Left ventricle myocardium superior (tissue), 1 donor: Measurements from ENCODE around the gene CAPN13. TPM values are rescaled to one million over a fixed set of nuclear protein-coding genes. Genes with fewer than 3 reads are reported as not detected.
A peak's percentile ranks its signal among the peaks of the same experiment; 100 is the strongest.

Experiments
- ATAC-seq: fragments of 200-7000 bp; cut with Tn5 transposase; one replicate; pipeline ENCODE4 v1.9.1; 2020; ENCODE audit warnings: mild to moderate bottlenecking, moderate library complexity
- DNase-seq: peaks from one replicate; pipeline ENCODE4 v3.0.0-alpha.2; 2020
- intact Hi-C: fragments of 100-400 bp; cut with micrococcal nuclease; formaldehyde crosslinking; loops from one replicate; pipeline ENCODE4 v1.11.0; 2022
- total RNA-seq: library from RNA; stranded (reverse); fragmentation: NEBNext Ultra II Directional; extraction: Animal tissue kit (Norgen Biotek cat#: 25700); gene quantifications from one replicate; pipeline ENCODE4 v1.2.1, GENCODE V29; 2021
- donor health status: DM: no; HTN: yes; CAD: no; lungs with severe emphysema.

The CAPN13 gene
- total RNA-seq, 1 donor from 2014 or later: not detected

DNA sequence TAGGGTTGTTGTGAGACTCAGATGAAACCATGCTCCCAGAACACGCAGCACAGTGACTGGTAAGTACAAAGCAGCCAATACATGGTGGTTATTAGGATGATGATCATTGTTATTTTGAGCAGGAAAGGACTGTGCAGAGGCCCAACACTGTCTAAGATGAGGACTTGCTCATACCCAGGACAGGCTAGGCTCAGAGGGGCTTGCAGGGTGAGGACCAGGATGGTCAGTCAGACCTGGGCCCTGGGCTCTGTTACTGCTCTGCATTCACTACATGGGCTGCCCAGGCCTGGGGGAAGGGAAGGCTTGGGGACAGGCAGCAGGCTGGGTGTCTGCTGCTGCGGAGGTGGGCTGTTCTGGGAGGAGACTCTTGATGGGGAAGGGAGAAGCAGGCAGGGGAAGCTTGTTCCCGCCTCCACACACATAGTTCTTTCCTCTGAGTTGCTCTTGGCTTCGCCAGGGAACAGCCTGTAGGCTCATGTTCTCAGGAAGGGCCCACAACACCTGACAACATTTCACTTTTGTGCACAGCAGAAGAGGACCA lies 17.5 kb downstream of the CAPN13 start:
- DNase-seq (no peak), ATAC-seq (no peak)
- intact Hi-C loops: no loop called here

- no peak for DNase-seq
- no peak for ATAC-seq
- intact Hi-C loops: no loop called here
Measured at GRCh38 chr2:30786923-30787685, 20.1 kb downstream of the CAPN13 start.

GRCh38 chr2:30784682-30785081 lies 22.6 kb downstream of the CAPN13 start:
- intact Hi-C loops: no loop called here
- no peak for DNase-seq
- ATAC-seq: no peak

DNA sequence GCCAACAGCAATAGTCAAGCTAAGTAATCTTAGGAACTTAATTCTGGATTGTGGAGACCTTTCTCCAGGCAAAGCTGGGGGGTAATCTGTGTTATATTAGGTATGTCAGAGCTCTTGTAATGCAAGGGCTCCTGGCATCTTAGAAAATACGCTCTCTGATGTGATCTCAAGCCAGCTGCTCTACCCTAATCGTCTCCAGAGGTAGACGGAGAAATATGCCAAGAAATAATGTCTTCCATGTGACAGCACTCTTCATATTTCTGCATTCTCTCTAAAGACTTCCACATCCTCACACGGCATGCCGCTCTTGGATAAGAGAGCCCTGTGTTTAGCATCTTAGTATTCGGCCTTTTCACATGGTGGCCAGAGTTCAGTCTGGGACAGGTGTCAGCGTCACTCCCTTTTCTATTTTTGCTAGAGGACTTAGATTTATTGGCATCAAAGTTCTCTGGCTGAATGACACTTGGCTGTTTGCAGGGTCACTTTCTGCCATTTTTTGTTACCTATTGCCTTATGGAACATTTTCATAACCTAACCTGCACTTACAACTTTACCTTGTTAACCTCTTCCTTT lies 25.2 kb downstream of the CAPN13 start:
- intact Hi-C loops: no loop called here
- peak; percentile 81 for ATAC-seq

DNA sequence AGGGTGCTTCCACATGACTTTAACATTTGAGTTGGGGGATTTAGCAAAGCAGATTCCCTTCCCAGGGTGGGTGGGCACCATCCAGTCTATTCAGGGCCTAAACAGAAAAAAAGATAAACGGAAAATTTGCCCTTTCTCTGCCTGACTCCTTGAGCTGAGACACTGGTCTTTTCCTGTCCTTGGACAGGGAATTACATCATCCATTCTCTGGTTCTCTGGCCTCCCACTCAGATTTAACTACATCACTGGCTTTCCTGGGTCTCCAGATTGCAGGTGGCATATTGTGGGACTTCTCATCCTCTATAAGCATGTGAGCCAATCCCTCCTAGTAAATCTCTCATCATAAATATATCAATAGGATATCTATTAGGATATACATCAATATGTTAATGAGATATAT lies 25.8 kb downstream of the CAPN13 start:
- no peak for DNase-seq
- intact Hi-C loops: no loop called here
- no peak for ATAC-seq

More for the DNA sequence above, 25.2 kb downstream of the CAPN13 start:
- no peak for DNase-seq

DNA sequence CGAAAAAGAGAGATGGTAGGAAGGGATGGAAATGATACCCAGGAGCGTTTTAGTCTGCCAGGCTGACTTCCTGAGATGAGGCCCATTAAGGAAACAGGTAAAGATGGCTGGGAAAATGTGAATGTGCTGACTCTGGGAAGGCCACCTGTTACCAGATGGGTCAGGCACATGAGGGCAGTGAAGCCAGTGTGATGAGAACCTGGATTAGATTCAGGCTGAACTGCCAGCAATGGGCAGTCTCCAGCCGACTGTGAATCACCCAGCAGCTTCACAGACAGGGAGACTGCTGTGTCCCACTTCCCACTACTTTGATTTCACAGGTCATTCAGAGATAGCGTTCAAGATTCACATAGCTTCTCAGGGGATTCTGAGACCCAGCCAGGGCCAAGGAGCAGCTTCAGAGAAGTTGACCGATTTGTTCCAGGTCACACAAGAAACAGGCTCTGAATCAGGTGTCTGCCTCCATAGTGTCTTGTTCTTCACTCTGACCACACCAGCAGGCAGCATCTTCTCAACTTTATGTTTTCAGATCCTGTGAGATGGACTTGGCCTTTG lies 26.4 kb downstream of the CAPN13 start:
- ATAC-seq (no peak), DNase-seq (no peak)
- intact Hi-C loops: no loop called here

GRCh38 chr2:30778611-30779010 lies 28.6 kb downstream of the CAPN13 start:
- no peak for DNase-seq
- intact Hi-C loops: no loop called here
- ATAC-seq: no peak

GRCh38 chr2:30777661-30778505 lies 29.4 kb downstream of the CAPN13 start:
- ATAC-seq (no peak), DNase-seq (no peak)
- intact Hi-C loops: no loop called here

GRCh38 chr2:30776831-30777635 lies 30.2 kb downstream of the CAPN13 start:
- ATAC-seq: no peak

GRCh38 chr2:30775833-30776232 lies 31.4 kb downstream of the CAPN13 start:
- intact Hi-C loops: no loop called here
- ATAC-seq: no peak
- DNase-seq: no peak

More at GRCh38 chr2:30776831-30777635, 30.2 kb downstream of the CAPN13 start:
- intact Hi-C loops: no loop called here
- no peak for DNase-seq

GRCh38 chr2:30772021-30772705 lies 35.1 kb downstream of the CAPN13 start:
- DNase-seq: no peak
- no peak for ATAC-seq
- intact Hi-C loops: no loop called here

GRCh38 chr2:30770816-30771576 lies 36.2 kb downstream of the CAPN13 start:
- DNase-seq (no peak), ATAC-seq (no peak)
- intact Hi-C loops: no loop called here

DNA sequence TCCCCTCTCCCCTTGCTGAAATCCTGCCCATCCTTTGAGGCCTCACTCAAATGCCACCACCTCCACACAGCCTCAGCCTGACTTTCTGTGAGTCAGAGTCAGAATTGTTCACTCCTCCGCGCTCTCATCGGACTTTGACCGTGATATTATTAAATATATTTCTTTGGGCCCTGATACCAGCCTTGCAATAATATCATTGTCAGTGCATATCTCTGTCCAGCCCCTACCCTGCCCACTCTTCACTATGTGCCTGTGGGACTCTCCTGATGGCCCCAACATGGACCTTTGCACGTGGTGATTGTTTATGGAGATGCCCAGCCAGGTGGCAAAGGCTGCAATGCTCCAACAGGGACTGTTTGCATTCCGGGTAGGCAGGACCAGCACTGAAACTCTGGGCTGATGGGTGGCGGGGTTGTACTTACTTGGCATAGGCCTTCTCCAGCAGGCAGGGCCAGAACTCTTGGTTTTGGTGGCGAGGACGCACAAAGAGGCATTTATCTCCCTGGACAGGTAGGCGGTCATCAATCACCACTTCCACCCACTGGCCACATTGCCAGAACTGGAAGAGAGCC lies 37.3 kb downstream of the CAPN13 start:
- intact Hi-C loops: no loop called here
- DNase-seq (no peak), ATAC-seq (no peak)

GRCh38 chr2:30769481-30769780 lies 37.8 kb downstream of the CAPN13 start:
- intact Hi-C loops: no loop called here
- no peak for DNase-seq
- ATAC-seq: no peak

DNA sequence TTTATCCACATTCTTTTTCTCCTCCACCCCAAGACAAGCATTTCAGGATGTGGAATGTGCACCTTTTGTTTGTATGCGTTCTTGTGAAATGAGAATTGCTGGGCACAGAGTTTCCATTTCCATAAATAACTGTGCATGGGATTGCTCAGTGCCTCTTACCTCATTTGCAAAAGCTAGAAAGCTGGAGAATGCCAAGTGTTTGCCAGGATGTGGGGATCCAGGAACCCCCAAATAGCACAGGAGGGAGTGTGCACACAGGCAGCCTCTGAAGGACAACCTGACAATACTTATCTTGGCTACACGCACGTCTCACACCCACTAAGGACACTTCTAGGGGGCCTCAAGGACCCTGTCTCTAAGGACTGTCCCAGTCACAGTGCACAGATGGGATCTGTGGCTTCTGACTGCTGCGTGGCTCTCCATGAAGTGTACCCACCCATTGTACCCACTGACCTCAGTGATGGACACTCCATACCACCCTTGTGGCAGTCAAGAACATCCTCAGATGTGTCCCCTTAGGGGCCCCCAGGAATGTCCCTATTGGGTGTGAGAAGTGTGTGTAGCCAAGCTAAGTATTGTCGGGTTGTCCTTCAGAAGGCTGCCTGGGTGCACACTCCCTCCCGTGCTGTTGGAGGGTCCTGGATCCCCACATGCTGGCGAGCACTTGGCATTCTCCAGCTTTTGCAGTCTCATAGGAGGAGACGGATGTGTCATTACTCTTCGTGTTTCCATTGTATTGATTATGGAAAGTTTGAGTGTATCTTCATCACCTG lies 38.4 kb downstream of the CAPN13 start:
- DNase-seq (no peak), ATAC-seq (no peak)
- intact Hi-C loops: no loop called here

DNA sequence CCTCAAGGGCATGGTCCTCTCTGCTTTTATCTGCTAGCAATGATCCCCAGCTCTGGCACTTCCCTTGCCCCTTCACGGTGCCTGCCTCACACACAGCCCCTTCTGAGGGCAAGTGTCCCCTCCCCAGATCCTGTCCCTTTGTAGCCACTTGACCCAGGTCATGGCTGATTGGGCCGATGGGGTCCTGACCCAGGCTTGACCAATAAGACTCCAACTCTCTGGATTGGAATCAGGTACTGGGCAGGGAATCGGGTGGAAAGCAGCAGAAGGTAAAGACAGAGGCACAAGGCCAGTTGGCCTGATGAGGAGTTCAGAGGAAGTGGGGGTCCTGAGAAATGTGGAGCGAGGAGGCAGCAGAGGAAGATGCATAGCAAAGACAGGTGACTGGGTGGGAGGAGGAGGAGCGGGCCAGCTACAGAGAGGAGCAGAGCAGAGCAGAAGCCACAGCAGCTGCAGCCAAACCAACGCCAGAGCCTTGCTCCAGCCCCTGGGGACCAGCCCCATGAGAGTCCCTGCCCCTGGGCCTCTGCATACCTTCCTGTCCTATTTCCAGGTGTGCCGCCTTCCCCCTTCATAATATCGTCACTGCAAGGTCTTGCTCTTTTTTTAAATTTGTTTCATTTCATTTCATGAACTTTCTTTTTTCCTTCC lies 39.1 kb downstream of the CAPN13 start:
- no peak for ATAC-seq
- intact Hi-C loops: no loop called here
- DNase-seq: no peak
